ENCODE data around the gene ITGB3. TPM values are rescaled to one million over a fixed set of nuclear protein-coding genes. Genes with fewer than 3 reads are reported as not detected.
"Not testable (repeated sequence)": the region's sequence is repeated elsewhere in the genome, so short reads cannot be mapped to it uniquely, and the experiment has no call there.

Gene ITGB3
- total RNA-seq, 3 donors from 2014 or later = 3.8 to 29.8 (median 14.6) TPM

- intact Hi-C loops (cut with DNase I; ENCODE audit: low total_unique reads) = no loop called here
- no peaks in the 10 kb centered on the region for H3K27me3 ChIP-seq
- no peaks in the 10 kb centered on the region for H3K9me3 ChIP-seq
- no peaks in the 10 kb centered on the region for H3K4me1 ChIP-seq
- no peak for DNase-seq (ENCODE audit: low spot score in 2 of 2)
- peak in 2 of 3 donors; percentile 55 to 65 for TF ChIP-seq POLR2AphosphoS5 (IDR thresholded peaks at IDR 0.05)
- no peak for TF ChIP-seq POLR2A (IDR thresholded peaks at IDR 0.05)
- H3K27ac ChIP-seq = peak overlapping the region; percentile 45 to 73
- no peak overlapping the region for H3K4me3 ChIP-seq
- H3K36me3 ChIP-seq = no peaks in the 10 kb centered on the region
Measured at GRCh38 chr17:47265983-47266541, 12.4 kb downstream of the ITGB3 start.

DNA sequence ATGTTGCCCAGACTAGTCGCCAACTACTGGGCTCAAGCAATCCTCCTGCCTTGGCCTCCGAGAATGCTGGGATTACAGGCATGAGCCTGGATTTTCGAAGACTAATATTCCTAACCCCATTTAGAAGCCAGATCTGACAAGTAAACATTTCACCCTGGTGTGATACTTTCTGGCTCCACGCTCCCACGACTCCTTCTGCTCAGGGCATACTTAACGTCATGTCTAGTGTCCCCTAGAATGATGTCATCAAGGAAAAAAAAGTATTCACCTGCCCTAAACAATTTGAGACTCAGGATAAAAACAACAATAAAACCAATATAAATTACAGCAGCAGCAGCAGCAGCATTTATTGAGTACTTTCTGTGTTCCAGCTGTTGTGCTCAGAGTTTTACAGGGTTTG, 13.2 kb downstream of the ITGB3 start:
- TF ChIP-seq POLR2AphosphoS5 (IDR thresholded peaks at IDR 0.05) (no peak), POLR2A (IDR thresholded peaks at IDR 0.05) (no peak), CTCF (IDR thresholded peaks at IDR 0.05) (no peak)
- intact Hi-C loops (cut with DNase I; ENCODE audit: low total_unique reads) = no loop called here
- H3K4me1 ChIP-seq = no peaks in the 10 kb centered on the region
- H3K36me3 ChIP-seq = no peaks in the 10 kb centered on the region
- no peak for DNase-seq (ENCODE audit: low spot score in 2 of 2)
- no peaks in the 10 kb centered on the region for H3K27me3 ChIP-seq
- no peak overlapping the region for H3K4me3 ChIP-seq
- peak overlapping the region; percentile 45 to 73 for H3K27ac ChIP-seq
- no peaks in the 10 kb centered on the region for H3K9me3 ChIP-seq

DNA sequence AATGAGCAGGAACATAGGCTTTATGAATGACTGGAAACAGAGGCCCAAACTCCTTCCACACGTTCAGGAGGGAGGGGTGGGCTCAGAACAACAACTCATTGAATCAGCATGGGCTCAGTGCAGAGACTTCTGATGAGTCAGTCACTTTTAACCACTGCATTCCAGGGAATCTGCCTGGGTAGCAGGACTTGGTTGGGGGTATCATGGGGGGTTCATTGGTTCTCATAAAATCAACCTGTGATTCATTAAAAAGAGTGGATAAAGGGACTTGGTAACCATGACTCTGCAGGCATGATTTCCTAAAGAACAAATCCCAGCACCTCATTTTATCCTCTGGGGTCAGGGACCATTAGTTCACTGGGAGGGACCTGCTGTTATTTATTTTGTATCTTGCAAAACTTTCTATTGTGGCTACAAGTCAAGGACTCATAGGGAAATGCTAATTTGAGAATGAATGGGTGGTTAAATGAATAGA, 13.8 kb downstream of the ITGB3 start:
- H3K36me3 ChIP-seq = no peaks in the 10 kb centered on the region
- H3K9me3 ChIP-seq = no peaks in the 10 kb centered on the region
- H3K27me3 ChIP-seq = no peaks in the 10 kb centered on the region
- no peak overlapping the region for H3K4me3 ChIP-seq
- H3K4me1 ChIP-seq = no peaks in the 10 kb centered on the region
- peak overlapping the region; percentile 25 to 73 for H3K27ac ChIP-seq
- intact Hi-C loops (cut with DNase I; ENCODE audit: low total_unique reads) = no loop called here
- no peak for TF ChIP-seq POLR2AphosphoS5 (IDR thresholded peaks at IDR 0.05)
- no peak for TF ChIP-seq POLR2A (IDR thresholded peaks at IDR 0.05)
- DNase-seq (ENCODE audit: low spot score in 2 of 2) = no peak

DNA sequence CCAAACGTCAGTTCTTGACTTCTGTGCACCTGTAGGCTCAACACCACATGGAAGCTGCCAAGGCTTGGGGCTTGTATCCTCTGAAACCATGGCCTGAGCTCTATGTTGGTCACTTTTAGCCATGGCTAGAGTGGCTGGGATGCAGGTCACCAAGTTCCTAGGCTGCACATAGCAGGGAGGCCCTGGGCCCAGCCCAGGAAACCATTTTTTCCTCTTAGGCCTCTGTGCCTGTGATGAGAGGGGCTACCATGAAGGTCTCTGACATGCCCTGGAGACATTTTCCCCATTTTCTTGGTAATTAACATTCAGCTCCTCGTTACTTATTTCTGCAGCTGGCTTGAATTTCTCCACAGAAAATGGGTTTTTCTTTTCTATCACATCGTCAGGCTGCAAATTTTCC, 15.3 kb downstream of the ITGB3 start:
- H3K4me3 ChIP-seq; H3K9me3 ChIP-seq; H3K36me3 ChIP-seq; DNase-seq (ENCODE audit: low spot score in 2 of 2); H3K27ac ChIP-seq; intact Hi-C loops (cut with DNase I; ENCODE audit: low total_unique reads); H3K27me3 ChIP-seq; H3K4me1 ChIP-seq: not testable (repeated sequence)

- intact Hi-C loops (cut with DNase I; ENCODE audit: low total_unique reads); H3K4me3 ChIP-seq; DNase-seq (ENCODE audit: low spot score in 2 of 2); H3K4me1 ChIP-seq; H3K36me3 ChIP-seq; H3K27ac ChIP-seq; H3K9me3 ChIP-seq; H3K27me3 ChIP-seq: not testable (repeated sequence)
Measured at GRCh38 chr17:47269561-47270280, 16.1 kb downstream of the ITGB3 start.

DNA sequence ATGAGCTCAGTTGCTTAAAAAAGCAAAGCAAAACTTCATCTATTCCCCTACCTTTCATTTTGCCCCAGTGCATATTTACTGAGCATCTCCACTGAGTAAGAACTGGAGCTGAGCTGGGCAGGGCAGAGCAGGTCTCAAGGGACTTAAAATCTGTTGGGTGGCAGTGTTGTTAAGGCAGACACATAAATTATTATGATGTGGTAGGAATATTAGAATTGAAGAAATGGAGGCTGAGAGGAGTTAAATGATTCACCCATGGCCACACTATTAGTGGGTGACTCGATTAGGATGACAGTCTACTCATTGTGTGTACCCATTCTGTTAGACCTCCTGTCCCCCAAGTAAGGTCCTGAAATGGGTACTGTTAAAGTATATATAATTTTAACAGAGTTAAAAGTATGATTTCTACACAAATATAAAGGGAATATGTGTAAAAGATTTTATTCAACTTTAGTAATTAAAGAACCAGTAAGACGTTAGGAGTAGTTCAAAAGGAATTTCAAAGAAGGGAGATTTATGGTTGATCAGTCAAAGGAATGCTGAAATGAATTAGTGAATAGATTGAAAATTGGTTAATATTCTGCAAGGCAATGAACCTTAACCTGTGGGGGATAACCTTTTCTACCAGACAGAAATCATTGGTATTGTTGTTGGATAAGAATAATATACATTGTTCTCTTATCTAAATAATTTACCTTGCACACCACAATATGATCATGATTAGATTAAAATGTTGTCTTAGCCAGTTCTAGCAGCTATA, 17.5 kb downstream of the ITGB3 start:
- H3K36me3 ChIP-seq = no peaks in the 10 kb centered on the region
- no peaks in the 10 kb centered on the region for H3K9me3 ChIP-seq
- no peak for TF ChIP-seq POLR2AphosphoS5 (IDR thresholded peaks at IDR 0.05)
- no peak for TF ChIP-seq CTCF (IDR thresholded peaks at IDR 0.05)
- TF ChIP-seq POLR2A (IDR thresholded peaks at IDR 0.05) = no peak
- H3K27ac ChIP-seq = no peak overlapping the region
- peaks cover 7 to 9% of the 10 kb centered on the region in 2 donors for H3K4me1 ChIP-seq
- intact Hi-C loops (cut with DNase I; ENCODE audit: low total_unique reads) = no loop called here
- H3K4me3 ChIP-seq = no peak overlapping the region
- H3K27me3 ChIP-seq = no peaks in the 10 kb centered on the region
- no peak for DNase-seq (ENCODE audit: low spot score in 2 of 2)

- intact Hi-C loops (cut with DNase I; ENCODE audit: low total_unique reads) = no loop called here
Measured at GRCh38 chr17:47272491-47272890, 18.9 kb downstream of the ITGB3 start.

More at GRCh38 chr17:47272491-47272890, 18.9 kb downstream of the ITGB3 start:
- no peak overlapping the region for H3K4me3 ChIP-seq
- H3K36me3 ChIP-seq = no peaks in the 10 kb centered on the region
- no peaks in the 10 kb centered on the region for H3K27me3 ChIP-seq
- DNase-seq (ENCODE audit: low spot score in 2 of 2) = no peak
- TF ChIP-seq CTCF (IDR thresholded peaks at IDR 0.05) (no peak), POLR2AphosphoS5 (IDR thresholded peaks at IDR 0.05) (no peak), POLR2A (IDR thresholded peaks at IDR 0.05) (no peak)
- H3K27ac ChIP-seq = no peak overlapping the region
- peaks cover 8 to 17% of the 10 kb centered on the region in 2 donors for H3K4me1 ChIP-seq
- no peaks in the 10 kb centered on the region for H3K9me3 ChIP-seq

All from breast epithelium (tissue), 4 donors.